Measurements from ENCODE around the gene CD81.

- TF ChIP-seq EP300 (IDR thresholded peaks at IDR 0.05; ENCODE audit: borderline replicate concordance in 1 of 2, control insufficient read depth in 1 of 2, low read depth in 2 of 2, low read length in 2 of 2) (no peak), ZBTB4 (CRISPR knock-in tag; IDR thresholded peaks at IDR 0.05) (no peak)
Observed at GRCh38 chr11:2365571-2366210, 11.4 kb upstream of the CD81 start.

All from GM12878 (cell line).